ENCODE measurements around the gene E2F1.

E2F1 gene

DNA sequence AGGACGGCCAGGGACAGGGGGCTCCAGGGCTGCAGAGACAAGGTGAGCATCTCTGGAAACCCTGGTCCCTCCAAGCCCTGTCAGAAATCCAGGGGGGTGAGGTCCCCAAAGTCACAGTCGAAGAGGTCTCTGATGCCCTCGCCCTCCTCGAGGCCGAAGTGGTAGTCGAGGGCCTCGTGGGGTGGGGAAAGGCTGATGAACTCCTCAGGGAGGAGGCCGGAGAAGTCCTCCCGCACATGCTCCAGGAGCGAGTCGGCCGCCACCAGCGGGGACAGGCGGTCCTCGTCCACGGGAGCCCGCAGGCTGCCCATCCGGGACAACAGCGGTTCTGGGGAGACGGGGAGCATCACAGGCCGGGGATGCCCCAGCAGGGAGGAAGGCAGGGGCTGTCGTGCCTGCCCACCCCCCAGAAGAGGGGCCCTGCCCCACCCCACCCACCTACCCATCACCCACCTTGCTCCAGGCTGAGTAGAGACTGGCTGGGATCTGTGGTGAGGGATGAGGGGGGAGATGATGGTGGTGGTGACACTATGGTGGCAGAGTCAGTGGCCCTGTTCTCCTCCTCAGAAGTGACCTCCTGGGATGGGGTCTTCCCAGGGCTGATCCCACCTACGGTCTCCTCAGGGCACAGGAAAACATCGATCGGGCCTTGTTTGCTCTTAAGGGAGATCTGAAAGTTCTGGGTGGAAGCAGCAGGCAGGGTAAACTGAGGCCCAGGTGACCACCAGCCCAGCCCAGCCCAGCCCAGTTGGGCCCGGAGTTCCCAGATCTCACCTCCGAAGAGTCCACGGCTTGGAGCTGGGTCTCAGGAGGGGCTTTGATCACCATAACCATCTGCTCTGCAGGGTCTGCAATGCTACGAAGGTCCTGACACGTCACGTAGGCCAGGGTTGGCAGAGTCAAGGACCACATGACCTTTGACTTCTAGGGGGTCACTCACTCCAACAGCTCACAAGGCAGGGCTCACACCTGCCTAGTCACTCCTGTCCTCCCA is 9.2 kb downstream of the E2F1 start:
- no peaks in the 10 kb centered on the region for H3K27me3 ChIP-seq (ENCODE audit: insufficient read depth, poor library complexity, severe bottlenecking)
- DNase-seq (ENCODE audit: low read depth in 1 of 2, low spot score in 1 of 2) = no peak
- no peak overlapping the region for H3K4me3 ChIP-seq (replicated peaks; ENCODE audit: insufficient read depth, low read length)
- no peak for TF ChIP-seq GABPA (IDR thresholded peaks at IDR 0.05; ENCODE audit: low read depth)
- 0 out of 2 replicates have a peak, but pooled peaks have one; percentile 1 for TF ChIP-seq POLR2AphosphoS5 (IDR thresholded peaks at IDR 0.05; ENCODE audit: low read depth)
- TF ChIP-seq, protein P1, sequence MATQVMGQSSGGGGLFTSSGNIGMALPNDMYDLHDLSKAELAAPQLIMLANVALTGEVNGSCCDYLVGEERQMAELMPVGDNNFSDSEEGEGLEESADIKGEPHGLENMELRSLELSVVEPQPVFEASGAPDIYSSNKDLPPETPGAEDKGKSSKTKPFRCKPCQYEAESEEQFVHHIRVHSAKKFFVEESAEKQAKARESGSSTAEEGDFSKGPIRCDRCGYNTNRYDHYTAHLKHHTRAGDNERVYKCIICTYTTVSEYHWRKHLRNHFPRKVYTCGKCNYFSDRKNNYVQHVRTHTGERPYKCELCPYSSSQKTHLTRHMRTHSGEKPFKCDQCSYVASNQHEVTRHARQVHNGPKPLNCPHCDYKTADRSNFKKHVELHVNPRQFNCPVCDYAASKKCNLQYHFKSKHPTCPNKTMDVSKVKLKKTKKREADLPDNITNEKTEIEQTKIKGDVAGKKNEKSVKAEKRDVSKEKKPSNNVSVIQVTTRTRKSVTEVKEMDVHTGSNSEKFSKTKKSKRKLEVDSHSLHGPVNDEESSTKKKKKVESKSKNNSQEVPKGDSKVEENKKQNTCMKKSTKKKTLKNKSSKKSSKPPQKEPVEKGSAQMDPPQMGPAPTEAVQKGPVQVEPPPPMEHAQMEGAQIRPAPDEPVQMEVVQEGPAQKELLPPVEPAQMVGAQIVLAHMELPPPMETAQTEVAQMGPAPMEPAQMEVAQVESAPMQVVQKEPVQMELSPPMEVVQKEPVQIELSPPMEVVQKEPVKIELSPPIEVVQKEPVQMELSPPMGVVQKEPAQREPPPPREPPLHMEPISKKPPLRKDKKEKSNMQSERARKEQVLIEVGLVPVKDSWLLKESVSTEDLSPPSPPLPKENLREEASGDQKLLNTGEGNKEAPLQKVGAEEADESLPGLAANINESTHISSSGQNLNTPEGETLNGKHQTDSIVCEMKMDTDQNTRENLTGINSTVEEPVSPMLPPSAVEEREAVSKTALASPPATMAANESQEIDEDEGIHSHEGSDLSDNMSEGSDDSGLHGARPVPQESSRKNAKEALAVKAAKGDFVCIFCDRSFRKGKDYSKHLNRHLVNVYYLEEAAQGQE (IDR thresholded peaks at IDR 0.05; ENCODE audit: insufficient replicate concordance, low read depth) = no peak
- H3K27ac ChIP-seq (replicated peaks) = no peak overlapping the region

DNA sequence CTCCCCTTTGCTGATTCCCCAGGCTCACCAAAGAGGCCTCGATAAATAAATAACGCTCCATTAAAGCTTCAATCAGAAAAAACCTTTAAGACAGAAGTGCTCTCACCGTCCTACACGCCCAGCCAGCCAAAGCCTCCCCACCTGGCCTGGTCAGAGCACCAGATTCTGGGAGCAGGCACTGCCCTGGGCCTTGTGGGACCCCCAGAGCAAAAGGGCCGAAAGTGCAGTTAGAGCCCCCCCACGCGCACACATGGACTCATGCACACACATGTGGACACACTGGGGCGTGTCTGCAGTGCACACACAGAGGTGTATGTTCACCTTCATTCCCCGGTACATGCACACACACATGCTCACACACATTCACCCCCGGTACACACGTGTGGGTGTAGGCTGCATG is 10.1 kb downstream of the E2F1 start:
- TF ChIP-seq, protein P1 (IDR thresholded peaks at IDR 0.05; ENCODE audit: insufficient replicate concordance, low read depth) = no peak
- TF ChIP-seq, protein P2, sequence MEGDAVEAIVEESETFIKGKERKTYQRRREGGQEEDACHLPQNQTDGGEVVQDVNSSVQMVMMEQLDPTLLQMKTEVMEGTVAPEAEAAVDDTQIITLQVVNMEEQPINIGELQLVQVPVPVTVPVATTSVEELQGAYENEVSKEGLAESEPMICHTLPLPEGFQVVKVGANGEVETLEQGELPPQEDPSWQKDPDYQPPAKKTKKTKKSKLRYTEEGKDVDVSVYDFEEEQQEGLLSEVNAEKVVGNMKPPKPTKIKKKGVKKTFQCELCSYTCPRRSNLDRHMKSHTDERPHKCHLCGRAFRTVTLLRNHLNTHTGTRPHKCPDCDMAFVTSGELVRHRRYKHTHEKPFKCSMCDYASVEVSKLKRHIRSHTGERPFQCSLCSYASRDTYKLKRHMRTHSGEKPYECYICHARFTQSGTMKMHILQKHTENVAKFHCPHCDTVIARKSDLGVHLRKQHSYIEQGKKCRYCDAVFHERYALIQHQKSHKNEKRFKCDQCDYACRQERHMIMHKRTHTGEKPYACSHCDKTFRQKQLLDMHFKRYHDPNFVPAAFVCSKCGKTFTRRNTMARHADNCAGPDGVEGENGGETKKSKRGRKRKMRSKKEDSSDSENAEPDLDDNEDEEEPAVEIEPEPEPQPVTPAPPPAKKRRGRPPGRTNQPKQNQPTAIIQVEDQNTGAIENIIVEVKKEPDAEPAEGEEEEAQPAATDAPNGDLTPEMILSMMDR (IDR thresholded peaks at IDR 0.05; ENCODE audit: insufficient read depth, low read length) = no peak
- no peak for TF ChIP-seq SPI1 (IDR thresholded peaks at IDR 0.05; ENCODE audit: borderline replicate concordance, low read depth)
- Histone ChIP-seq H3K27ac (replicated peaks) (no peak overlapping the region), H3K4me3 (replicated peaks; ENCODE audit: insufficient read depth, low read length) (no peak overlapping the region), H3K27me3 (ENCODE audit: insufficient read depth, poor library complexity, severe bottlenecking) (no peaks in the 10 kb centered on the region)
- no peak for DNase-seq (ENCODE audit: low read depth in 1 of 2, low spot score in 1 of 2)

DNA sequence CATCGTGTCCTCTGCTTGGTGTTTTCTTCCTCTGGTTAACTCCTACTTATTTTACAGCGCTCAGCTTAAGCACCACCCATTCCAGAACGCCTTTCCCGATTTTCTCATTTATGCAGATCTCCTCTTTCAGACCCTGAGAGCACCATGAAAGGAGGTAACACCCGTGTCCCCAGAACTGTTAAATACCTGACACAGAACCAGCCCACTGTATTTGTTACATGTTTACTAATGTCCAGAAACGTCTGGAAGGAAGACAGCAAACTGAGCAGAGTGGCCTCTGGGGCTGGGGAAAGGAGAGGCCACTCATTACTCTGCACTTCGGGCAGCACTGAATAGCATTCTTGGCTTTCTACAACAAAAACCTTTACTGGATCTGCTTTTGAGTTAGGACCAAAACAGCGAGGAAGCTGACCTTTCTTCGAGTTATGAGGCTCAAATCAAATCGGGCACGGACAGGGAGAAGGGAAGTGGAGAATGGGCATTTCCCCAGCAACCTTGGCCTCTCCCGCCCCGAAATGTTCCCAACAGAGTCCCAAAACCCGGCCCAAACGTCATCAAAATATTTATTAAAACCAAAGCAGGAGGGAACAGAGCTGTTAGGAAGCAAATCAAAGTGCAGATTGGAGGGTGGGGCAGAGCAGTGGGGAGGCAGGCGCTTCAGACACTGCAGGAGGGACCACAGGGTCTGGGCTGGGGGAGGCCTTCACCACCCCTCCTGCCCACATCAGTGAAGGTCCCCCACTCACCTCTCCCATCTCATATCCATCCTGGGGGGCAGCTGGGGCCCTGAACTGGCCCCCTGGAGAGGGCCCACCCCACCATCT is 10.8 kb downstream of the E2F1 start:
- Histone ChIP-seq H3K27ac (replicated peaks) (no peak overlapping the region), H3K4me3 (replicated peaks; ENCODE audit: insufficient read depth, low read length) (no peak overlapping the region), H3K27me3 (ENCODE audit: insufficient read depth, poor library complexity, severe bottlenecking) (no peaks in the 10 kb centered on the region)
- DNase-seq (ENCODE audit: low read depth in 1 of 2, low spot score in 1 of 2) = no peak
- TF ChIP-seq POLR2AphosphoS5 (IDR thresholded peaks at IDR 0.05; ENCODE audit: low read depth) (0 out of 2 replicates have a peak, but pooled peaks have one; percentile 7), GABPA (IDR thresholded peaks at IDR 0.05; ENCODE audit: low read depth) (no peak), SPI1 (IDR thresholded peaks at IDR 0.05; ENCODE audit: borderline replicate concordance, low read depth) (no peak)
- TF ChIP-seq, protein P2 (IDR thresholded peaks at IDR 0.05; ENCODE audit: insufficient read depth, low read length) = no peak

Data from HL-60 (cell line).